ENCODE results near the gene LYSET.
"Not testable (repeated sequence)": the region's sequence is repeated elsewhere in the genome, so short reads cannot be mapped to it uniquely, and the experiment has no call there.

DNA sequence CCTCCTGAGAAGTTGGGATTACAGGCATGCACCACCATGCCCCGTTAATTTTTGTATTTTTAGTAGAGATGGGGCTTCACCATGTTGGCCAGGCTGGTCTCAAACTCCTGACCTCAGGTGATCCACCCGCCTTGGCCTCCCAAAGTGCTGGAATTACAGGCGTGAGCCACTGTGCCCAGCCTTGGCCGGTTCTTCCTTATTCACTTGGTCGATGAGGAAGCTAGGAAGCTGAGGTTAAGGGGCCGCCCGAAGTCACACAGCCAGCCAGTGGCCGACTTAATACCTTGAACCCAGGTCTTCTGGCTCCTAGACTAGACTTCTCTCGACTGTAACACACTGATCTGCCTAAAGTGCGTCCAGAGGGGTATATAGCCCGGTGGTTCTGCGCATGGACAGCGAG is 48.6 kb upstream of the LYSET start:
- TF ChIP-seq POLR2A (IDR thresholded peaks at IDR 0.05; ENCODE audit: low read depth, low read length); FOS (IDR thresholded peaks at IDR 0.05; ENCODE audit: borderline replicate concordance, insufficient read depth, low read length); CTCF (IDR thresholded peaks at IDR 0.05; ENCODE audit: extremely low read depth in 1 of 2, insufficient read depth in 1 of 2, low read depth in 1 of 2, low read length in 2 of 2): not testable (repeated sequence)
